Erythroblast (primary cell): Measurements from ENCODE around the gene ELOVL1.

Source experiments
- DNase-seq, 2 experiments: peaks; one replicate each; lab custom pipeline; 2025; lab: John Stamatoyannopoulos, UW
- GATA1 ChIP-seq: IDR thresholded peaks from 2 replicates; pipeline ENCODE4 v1.6.1; 2011; ENCODE audit warnings: low read depth, mild to moderate bottlenecking, control low read depth, low read length, moderate library complexity
- POLR2A ChIP-seq: IDR thresholded peaks from 2 replicates; pipeline ENCODE4 v1.6.1; 2011; ENCODE audit warnings: mild to moderate bottlenecking, low read length

Gene ELOVL1

GRCh38 chr1:43368646-43369020 lies 822 bp upstream of the ELOVL1 start:
- TF ChIP-seq POLR2A: no peak
- DNase-seq: no peak

DNA sequence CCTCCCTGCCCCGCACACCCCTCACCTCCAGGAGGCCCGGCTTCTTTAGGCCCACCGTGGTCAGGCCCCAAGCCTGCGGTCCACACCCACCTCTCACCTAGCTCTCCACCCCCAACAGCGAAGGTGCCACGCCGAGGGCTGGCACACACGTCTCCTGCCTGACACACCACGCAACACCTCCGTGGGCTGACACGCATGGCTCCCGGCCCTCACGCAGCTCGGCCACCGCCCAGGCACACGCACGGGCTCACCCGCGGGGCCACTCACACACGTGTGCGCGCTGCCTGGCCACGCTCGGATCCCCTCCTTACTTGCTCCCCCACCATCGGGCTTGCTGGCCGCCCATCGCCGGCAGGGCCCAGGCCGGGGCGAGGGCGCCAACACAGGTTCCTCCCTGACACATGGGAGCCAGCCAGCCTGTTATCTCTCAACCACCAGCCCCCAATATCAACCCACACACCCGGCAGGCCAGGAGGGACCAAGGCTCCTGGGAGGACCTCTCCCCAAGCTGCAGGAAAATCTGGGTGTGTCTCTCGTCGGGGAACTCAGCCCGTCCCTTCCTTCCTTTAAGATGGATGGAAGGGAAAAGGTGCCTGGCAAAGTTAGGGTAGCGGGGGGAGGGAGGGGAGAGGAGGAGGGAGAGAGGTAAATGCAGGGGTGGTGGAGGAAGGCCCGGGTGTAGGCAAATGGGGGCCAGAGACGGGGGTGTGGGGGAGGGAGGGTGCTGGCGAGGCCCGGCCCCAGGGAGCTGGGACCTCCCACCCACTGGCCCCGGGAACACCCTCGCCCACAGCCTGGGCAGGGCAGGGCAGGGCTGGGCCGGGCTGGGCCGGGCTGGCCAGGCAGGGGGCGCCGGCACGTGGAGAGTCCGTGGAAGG lies 546 bp downstream of the ELOVL1 start:
- peak; percentile 94 to 96 for DNase-seq
- peak; percentile 66 for TF ChIP-seq POLR2A
- TF ChIP-seq GATA1: peak; percentile 27

DNA sequence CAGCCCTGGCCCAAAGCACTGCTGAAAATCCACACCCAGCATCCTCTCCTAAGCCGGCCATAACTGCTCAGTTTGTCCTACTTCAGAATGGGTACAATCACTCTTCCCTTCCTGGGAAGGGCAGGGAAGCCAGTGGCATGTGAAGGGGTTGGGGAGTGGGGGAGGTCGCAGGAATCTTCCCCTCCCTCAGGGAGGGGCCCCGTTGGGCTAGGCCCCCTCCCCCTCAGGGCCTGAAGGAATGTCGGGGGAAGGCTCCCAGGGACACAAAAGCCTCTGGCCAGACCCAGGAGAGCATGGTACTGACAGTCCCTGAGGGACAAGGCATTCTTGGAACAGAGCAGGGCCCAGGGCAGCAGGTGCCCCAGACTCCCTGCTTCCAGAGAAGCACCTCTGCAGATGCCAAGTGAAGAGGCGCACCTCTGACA lies 1.2 kb downstream of the ELOVL1 start:
- no peak for DNase-seq
- no peak for TF ChIP-seq POLR2A
- no peak for TF ChIP-seq GATA1

DNA sequence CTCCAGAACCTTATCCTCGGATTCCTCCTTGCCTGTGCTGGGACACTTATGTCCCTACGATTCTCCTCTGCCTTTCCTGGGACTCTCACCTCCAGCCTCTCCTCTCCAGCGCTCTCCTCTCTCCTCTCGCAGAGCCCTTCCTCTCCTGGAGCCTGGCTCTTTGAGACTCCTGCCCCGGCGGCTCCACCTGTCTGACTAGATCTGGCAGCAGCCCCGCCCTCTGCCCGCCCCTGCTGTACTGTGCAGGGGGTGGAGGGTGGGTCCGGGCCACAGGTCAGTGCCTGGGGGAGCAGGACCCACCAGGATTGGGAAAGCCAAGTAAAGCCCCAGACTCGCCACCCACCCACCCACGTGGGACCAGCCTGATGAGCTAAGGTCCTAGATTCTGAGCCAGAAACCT lies 1.6 kb downstream of the ELOVL1 start:
- no peak for TF ChIP-seq GATA1
- no peak for TF ChIP-seq POLR2A
- DNase-seq: peak; percentile 22 to 43

GRCh38 chr1:43365678-43366077 lies 2.1 kb downstream of the ELOVL1 start:
- TF ChIP-seq GATA1 (no peak), POLR2A (no peak)
- peak in 1 of 2 experiments; percentile 27 for DNase-seq

DNA sequence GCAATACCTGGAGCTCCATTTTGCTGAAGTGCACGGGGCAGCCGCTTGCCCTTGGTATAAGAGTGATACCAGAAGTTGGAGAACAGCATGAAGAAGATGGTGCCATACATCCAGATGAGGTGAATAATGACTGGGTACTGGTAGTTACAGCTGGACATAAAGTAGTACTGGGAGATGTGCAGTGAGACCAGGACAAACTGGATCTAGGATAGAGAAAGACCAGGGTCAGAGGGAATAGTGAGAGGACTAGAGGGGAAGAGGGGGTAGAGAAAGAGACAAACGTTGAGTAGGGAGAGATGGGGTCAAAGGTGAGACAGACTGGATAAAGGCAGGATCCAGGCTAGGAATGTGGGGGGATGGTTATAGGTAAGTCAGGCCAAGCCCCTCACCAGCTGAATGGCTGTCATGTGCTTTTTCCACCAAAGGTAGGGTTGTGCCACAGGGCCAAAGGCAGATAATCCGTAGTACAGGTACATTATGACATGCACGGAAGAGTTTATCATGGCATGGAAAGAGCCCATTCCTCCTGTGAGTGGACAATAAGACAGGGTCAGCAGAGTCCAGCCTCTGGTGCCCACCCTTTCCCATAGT lies 3.8 kb downstream of the ELOVL1 start:
- DNase-seq: no peak
- TF ChIP-seq POLR2A (peak; percentile 1), GATA1 (no peak)

DNA sequence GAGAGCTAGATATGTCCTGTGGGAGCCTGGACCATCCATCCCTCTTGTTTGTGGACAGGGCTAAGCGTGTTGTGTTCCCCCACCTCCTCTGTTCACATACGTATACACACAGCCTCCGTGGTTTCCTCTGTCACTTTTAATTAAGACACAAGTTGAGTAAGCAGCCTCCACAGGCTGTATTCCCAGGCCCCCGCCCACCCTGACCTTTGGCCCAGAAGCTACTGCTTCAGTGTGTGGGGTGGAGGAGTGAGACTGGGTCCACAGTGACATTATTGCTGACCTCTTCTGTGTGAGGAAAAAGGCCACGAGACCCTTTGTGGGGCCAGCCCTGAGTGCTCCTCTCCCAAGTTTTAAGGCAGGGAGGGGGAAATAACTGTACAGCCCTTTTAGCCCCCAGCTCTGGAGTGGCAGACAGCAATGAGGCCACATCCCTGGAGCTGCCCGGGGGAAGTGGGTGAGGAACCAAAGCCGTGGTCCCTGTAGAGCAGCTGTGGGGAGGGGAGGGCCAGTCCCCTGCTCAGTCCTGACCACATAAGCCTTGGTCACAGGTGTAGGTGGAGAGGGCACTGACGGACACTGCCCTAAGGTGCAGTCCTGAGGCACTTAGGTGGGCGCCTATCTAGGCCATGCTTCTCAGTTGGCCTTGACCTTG lies 4.4 kb downstream of the ELOVL1 start:
- DNase-seq: peak in 1 of 2 experiments; percentile 20
- no peak for TF ChIP-seq POLR2A
- no peak for TF ChIP-seq GATA1

DNA sequence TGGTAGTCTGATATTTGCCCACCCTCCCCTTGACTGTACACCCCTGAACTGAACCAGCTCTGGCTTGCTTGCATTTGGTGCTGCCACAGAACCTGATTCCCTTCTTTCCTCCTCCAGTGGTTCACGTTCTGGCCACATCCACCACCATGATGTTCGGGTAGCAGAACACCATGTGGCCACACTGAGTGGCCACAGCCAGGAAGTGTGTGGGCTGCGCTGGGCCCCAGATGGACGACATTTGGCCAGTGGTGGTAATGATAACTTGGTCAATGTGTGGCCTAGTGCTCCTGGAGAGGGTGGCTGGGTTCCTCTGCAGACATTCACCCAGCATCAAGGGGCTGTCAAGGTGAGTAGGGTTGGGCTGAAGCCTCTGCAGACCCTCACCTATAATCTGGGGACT lies 7.2 kb downstream of the ELOVL1 start:
- no peak for DNase-seq
- TF ChIP-seq GATA1: no peak
- no peak for TF ChIP-seq POLR2A

DNA sequence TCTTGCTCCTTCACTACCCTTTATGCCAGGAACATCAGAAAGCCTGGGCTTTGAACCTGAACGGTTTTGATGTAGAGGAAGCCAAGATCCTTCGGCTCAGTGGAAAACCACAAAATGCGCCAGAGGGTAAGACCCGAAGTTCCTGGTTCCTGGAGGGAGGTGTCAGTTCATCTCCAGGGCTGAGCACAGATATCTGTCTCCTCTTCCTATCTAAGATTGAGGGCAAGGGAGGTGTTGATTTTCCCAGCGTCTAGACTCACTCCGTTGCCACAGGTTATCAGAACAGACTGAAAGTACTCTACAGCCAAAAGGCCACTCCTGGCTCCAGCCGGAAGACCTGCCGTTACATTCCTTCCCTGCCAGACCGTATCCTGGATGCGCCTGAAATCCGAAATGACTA lies 8.1 kb downstream of the ELOVL1 start:
- peak; percentile 25 to 49 for DNase-seq
- no peak for TF ChIP-seq GATA1
- no peak for TF ChIP-seq POLR2A

GRCh38 chr1:43358746-43359693 lies 8.8 kb downstream of the ELOVL1 start, which contains the start of gene CDC20:
CDC20 (plus strand) TSS chr1:43358981; CDS start chr1:43359216, 235 bp downstream.
- peak; percentile 95 for DNase-seq
- TF ChIP-seq GATA1 (no peak), POLR2A (peak; percentile 83)

DNA sequence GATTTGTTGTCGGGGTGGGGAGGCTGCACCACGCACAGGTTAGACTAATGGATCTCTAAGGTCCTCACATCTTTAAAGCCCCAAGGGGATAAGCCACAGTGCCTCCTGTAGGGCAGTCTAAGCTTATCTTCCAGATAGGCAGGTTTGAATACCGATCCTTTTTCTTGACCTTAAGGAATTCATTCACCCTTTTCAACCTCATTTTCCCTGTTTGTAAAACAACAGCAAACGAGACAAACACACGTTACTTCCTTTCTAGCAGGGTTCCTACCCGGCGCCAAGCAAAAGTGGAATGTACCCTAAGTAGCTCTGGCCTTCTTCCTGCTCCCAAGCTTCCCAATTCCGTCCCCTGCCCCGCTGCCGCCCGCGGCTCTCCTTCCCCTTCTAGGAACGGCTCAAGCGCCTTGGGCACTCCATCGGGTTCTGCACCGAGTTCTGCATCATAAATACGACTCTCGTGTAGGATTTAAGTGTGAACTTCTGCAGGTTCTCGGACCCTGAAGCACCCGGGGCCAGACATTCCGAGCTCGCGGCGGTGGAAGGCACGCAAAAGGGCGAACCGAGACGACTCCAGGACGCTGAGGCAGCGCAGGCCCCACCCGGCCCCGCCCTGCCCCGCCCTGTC lies 9.6 kb downstream of the ELOVL1 start:
- peak; percentile 64 to 66 for DNase-seq
- TF ChIP-seq GATA1 (no peak), POLR2A (no peak)

GRCh38 chr1:43357251-43357650 lies 10.6 kb downstream of the ELOVL1 start:
- no peak for DNase-seq

More at GRCh38 chr1:43357251-43357650, 10.6 kb downstream of the ELOVL1 start:
- TF ChIP-seq GATA1 (no peak), POLR2A (no peak)
